T-helper 1 cell (primary cell): ENCODE data around the gene CLDN16.
A peak's percentile ranks its signal among the peaks of the same experiment; 100 is the strongest.

Experiments
- DNase-seq, 5 donors: peaks; one replicate each; pipeline ENCODE4 v3.0.0-alpha.2; 2012 to 2020

The CLDN16 gene

DNA sequence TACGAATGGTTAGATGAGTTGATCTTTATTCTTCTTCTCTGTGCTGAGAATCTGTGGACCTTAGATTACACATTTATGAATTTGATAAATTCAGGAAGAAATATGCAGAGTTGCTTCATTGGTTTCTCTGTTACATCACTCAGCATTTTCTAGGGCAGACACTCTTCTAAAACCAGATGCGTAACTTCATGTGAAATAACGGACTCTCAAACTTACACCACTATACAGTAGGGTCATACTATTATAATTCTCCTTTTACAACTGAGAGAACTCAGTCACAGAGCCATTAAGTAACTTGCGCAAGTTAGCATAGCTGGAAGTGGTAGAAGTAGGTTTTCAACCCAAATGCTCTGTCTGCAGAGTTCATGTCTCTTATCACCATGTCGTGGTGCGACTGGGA lies 56.0 kb downstream of the CLDN16 start:
- no peak for DNase-seq

DNA sequence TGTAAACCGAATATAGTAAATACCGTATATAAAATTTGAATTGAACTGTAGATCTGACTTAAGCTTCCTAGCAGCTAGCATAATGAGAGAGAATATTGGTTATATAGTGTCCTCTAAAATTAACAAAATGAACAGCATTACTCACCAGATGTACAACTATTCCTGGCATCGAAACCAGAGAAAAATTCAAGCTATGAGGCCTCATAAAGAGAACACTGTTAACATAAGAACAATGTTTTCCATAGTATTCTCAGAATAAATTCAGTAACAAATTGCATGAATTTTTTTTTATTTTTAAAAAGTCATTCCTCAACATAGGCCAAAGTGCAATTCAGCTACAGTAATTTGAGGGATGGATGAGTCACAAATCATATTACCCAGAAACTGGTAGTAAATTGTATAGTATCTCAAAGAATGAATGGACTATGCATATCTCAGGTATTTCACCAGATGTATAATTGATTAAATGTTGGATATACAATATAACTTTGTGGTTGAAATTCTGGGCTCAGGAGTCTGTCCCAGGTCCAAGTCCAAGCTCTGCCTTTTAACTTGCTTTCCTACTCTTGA lies 56.7 kb downstream of the CLDN16 start:
- DNase-seq = no peak

DNA sequence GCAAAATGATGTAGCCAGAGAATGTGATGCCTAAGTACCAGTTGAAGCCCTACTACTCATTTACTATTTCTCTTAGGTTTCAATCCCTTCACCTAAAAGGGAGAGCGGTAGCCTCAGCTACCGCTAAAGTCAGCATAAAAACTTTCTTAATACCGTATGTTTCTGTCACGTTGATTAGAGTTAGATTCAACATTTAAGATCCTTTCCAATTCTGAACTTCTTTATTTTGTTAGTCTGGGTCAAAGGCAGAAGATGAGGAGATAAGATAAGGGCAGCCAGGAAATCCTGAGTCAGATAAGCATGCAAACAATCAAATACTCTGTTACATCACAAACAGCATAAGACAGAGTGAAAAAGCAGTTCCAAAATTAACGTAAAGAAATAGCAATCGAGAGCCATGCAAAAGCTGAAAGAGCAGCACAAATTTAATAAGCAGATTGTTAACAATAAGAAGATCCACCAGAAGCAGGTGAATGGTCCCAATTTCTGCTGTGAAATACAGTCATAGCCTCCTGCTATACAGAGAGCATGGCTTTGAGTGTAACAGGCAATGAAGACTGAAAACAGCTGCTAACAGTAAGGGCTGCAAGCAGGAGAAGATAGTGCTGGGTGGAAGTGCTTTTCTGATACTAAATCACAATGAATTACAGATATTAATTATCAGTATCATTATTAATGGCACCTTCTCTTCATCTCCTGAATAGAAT lies 58.8 kb downstream of the CLDN16 start:
- DNase-seq = peak in 1 of 5 donors; percentile 16

DNA sequence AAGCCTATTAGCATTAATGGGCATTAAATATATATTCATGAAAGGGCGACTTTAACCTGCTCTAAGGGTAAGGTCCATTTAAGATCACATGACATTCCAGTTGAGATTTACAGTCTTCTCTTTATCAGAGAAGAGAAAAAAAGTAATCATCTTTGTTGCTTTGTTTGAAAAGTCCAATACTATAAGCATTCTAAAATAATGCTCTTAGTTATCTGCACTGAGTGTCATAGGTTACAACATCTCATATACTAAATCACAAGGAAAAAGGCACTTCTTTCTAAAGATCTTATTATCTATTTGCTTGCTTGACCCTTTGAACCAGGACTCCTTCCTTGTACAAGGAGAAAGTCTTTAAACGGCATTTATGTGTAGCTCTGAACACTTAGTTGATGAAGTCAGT lies 60.3 kb downstream of the CLDN16 start:
- DNase-seq = no peak

DNA sequence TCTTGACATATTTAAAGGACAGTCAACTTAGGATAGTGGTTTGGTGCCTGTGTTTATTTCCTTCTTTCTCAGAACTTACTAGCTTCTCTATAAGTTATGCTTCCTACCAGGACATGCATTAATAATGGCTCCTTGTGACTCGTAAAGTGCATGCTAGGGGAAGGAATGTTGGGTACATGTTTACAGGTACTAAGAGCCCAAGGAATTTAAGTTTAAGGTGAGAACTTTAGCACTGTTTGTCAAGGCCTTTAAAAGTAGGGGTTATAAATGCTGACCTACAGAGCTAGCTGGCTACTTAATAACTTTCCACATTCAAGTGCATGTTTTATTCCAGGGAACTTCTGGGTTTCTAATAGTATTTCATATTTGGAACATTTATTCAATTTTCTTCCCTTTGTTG lies 61.8 kb downstream of the CLDN16 start, which contains the start of gene TMEM207:
Gene TMEM207, minus strand, starts transcription at position 101 of the 400 bp plus-strand sequence. Its CDS starts 92 bp downstream, at position 9.
- DNase-seq = no peak

DNA sequence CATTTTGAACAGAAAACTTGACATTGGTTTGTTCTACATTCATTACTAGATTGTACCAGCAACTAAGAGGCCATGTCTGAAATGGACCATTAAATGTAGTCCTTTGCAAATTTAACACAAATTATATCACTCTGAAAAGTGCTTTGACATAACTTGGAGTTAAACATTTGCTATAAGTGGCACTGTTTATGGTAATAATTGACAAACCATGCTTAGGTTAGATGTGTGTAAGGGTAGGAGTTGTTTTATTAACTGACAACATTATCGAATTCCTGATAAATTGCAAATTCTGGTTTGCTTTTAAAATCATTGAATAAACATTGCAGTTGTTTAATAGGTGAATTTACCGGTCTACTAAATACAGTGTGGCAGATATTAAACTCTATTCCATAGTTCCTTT lies 67.9 kb downstream of the CLDN16 start:
- DNase-seq = no peak

DNA sequence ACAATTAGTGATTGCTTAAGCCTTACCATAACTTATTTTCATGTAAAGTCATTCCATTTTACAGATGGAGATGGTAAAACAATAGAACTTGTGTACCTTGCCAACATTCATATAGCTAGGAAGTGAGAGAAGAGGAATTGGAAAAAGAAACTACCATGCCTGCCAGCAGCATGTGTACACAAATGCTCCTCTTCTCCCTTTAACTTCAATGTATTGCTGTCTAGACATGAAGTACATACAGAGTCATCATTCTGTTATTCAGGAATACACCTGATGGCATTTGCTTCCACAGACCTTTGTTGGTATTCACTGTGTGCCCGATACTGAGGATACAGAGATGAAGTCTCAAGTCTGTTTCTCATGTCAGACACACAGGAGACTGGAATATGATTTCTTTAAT lies 68.8 kb downstream of the CLDN16 start:
- no peak for DNase-seq

DNA sequence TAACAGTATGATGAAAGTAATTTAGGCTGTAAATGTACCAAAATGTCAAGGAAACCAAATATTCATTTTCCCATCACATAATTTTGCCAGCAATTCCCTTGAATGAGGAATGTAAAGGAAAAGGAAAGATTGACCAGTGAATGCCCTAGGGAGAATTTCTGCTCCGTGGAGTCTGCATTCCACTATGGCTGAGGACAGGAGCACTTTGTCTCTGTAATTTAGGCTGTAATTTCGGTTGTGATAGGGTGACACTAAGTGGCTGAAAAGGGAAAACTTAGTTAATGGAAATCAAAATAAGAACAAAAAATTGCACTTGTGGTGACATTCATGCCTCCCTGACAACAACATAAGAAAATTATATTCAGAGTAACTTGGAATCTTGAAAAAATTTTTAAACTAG lies 70.1 kb downstream of the CLDN16 start:
- DNase-seq = no peak
